Aorta (tissue), 5 donors: ENCODE data around the gene SMAD4. TPM values are rescaled to one million over a fixed set of nuclear protein-coding genes. Genes with fewer than 3 reads are reported as not detected.

Experiments
- ATAC-seq: fragments of 200-7000 bp; cut with Tn5 transposase; one replicate; pipeline ENCODE4 v1.9.1; 2022; ENCODE audit warnings: moderate library complexity; ENCODE audit not compliant: low FRiP score
- DNase-seq, 2 donors: peaks; one replicate each; pipeline ENCODE4 v3.0.0-alpha.2; 2020
- H3K27ac ChIP-seq, 2 donors: one replicate each; pipeline ENCODE4 v1.5.1; 2013; ENCODE audit warnings: low read length in 2 of 2, mild to moderate bottlenecking in 2 of 2, moderate library complexity in 2 of 2, control low read depth in 1 of 2, inconsistent platforms in 1 of 2, low read depth in 1 of 2
- H3K27me3 ChIP-seq, 2 donors: one replicate each; pipeline ENCODE4 v1.6.1; 2013; ENCODE audit warnings: control low read depth in 1 of 2, low read length in 1 of 2, mild to moderate bottlenecking in 1 of 2, moderate library complexity in 1 of 2; ENCODE audit not compliant: insufficient read depth in 2 of 2, control insufficient read depth in 1 of 2
- H3K36me3 ChIP-seq, 2 donors: one replicate each; pipeline ENCODE4 v1.6.1; 2013; ENCODE audit warnings: control low read depth in 1 of 2, low read length in 1 of 2, mild to moderate bottlenecking in 1 of 2; ENCODE audit not compliant: insufficient read depth in 2 of 2, control insufficient read depth in 1 of 2
- H3K4me1 ChIP-seq, 2 donors: one replicate each; pipeline ENCODE4 v1.6.1; 2013; ENCODE audit warnings: low read length in 2 of 2, control low read depth in 1 of 2, mild to moderate bottlenecking in 1 of 2, moderate library complexity in 1 of 2; ENCODE audit not compliant: insufficient read depth in 2 of 2, control insufficient read depth in 1 of 2
- H3K4me3 ChIP-seq, 2 donors: one replicate each; pipeline ENCODE4 v1.5.1; 2013; ENCODE audit warnings: low read length in 2 of 2, control low read depth in 1 of 2, mild to moderate bottlenecking in 1 of 2
- H3K9me3 ChIP-seq: one replicate; pipeline ENCODE4 v1.6.1; 2013; ENCODE audit warnings: mild to moderate bottlenecking, low read length; ENCODE audit not compliant: control insufficient read depth
- WGBS, 2 donors: extraction: QIAGEN DNeasy Blood & Tissue Kit; methylation state at CpG; one replicate each; pipeline ENCODE4 v1.1.7; 2013; 5-methylcytosine and 5-hydroxymethylcytosine counted together
- intact Hi-C, 2 donors: fragments of 100-400 bp; cut with DNase I; formaldehyde crosslinking; loops; one replicate each; pipeline versions ENCODE4 v1.14.2 to v1.15.0; 2022
- polyA plus RNA-seq, 2 donors: library from polyadenylated mRNA; stranded (reverse); fragments of 200-250 nt; gene quantifications; one replicate each; pipeline ENCODE4 v1.2.3, GENCODE V29; 2013
- total RNA-seq, 2 donors: library from RNA; stranded (reverse); fragmentation: NEBNext Ultra II Directional; extraction: Animal tissue kit (Norgen Biotek cat#: 25700); gene quantifications; one replicate each; pipeline ENCODE4 v1.2.1, GENCODE V29; 2021
- donor health status: healthy with polysubstance abuse.
- donor health status: Bipolar disorder and iron deficiency.
- donor health status: DM: no; HTN: no; CAD: no.
- donor health status: DM: no; HTN: no; CAD: no.
- donor health status: DM: yes; HTN: yes; CAD: no.

The SMAD4 gene
- total and polyA plus RNA-seq, 4 donors: 26.9 to 136 (median 72.4) TPM

DNA sequence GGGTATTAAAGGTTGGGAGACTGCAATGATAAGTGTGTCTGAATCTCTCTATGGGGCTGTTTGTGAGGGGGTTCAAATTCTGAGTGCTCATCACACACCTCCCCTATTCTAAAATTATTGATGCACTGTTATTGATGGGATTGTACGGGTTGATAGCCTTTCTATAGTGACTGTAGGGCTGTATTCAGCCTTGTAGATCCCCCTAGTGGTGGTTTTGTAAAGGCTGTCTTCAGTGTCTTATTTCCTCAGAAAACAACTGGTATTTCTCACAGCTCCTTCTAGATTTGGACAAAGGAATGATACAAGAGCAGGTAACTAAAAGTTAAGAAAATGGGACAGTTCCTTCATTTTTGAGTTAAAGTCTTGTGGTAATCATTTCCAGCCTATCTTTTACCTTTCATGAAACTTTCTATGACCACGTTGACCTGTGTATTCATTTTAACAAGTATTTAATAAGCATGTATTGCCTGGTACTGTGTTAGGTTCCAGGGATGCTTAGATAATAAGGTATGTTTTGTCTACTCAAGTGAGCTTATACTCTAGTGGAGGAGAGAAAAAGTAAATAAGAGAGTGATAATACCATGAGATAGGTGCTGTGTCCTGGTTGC, 21.2 kb downstream of the SMAD4 start:
- Histone ChIP-seq H3K27ac (no peak overlapping the region), H3K27me3 (no peaks in the 10 kb centered on the region), H3K36me3 (no peaks in the 10 kb centered on the region), H3K4me1 (no peaks in the 10 kb centered on the region), H3K4me3 (no peak overlapping the region), H3K9me3 (no peaks in the 10 kb centered on the region)
- intact Hi-C loops: loop anchor here (5.0 to 10.0 kb wide), 2 partner anchors 84 to 226 kb away; partner anchors contain the start of genes ELAC1 (in 1 of the 2) and MRO (in 1 of the 2)
- ATAC-seq (peak; percentile 73), DNase-seq (no peak)
- 31 to 40% methylated on average over 2 of the region's 2 CpGs for WGBS, 2 donors

DNA sequence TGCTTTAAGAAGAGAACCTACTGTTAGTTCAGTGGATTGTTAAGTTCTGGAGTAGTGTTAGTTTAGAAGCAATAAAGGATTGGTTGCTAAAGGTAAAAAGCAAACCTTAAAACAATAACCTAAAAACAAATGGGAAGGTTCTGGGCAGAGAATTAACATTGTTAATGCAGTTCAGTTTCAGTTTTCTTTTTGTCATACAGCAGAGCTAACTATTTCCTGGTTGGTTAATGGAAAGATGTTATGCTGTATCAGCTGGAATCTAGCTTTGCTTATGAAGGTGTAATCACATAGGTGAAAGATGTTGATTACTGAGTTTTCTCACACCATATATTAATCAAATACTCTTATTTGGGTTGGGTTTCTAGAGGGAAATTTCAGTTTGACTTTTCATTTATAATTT, 23.8 kb downstream of the SMAD4 start:
- Histone ChIP-seq H3K4me1 (no peaks in the 10 kb centered on the region), H3K36me3 (peaks cover 0 to 3% of the 10 kb centered on the region in 2 donors), H3K9me3 (no peaks in the 10 kb centered on the region), H3K4me3 (no peak overlapping the region), H3K27ac (no peak overlapping the region), H3K27me3 (no peaks in the 10 kb centered on the region)
- DNase-seq (no peak), ATAC-seq (no peak)
- intact Hi-C loops: loop anchor here (5.0 to 10.0 kb wide), 2 partner anchors 87 to 229 kb away; partner anchors contain the start of genes ELAC1 (in 1 of the 2) and MRO (in 1 of the 2)

DNA sequence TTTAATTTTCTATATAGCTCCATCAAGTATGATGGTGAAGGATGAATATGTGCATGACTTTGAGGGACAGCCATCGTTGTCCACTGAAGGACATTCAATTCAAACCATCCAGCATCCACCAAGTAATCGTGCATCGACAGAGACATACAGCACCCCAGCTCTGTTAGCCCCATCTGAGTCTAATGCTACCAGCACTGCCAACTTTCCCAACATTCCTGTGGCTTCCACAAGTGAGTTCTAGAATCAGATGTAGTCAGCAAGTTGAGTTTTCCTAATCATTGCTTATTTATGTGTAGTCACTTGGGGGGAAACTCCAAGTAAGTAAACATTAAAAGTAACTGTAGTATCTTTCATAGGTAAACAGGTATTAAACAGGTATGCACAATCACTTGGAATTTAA, 24.8 kb downstream of the SMAD4 start:
- no peaks in the 10 kb centered on the region for H3K27me3 ChIP-seq
- DNase-seq: no peak
- intact Hi-C loops: loop anchor here (5.0 to 10.0 kb wide), 2 partner anchors 87 to 230 kb away; partner anchors contain the start of genes ELAC1 (in 1 of the 2) and MRO (in 1 of the 2)
- H3K27ac ChIP-seq: no peak overlapping the region
- H3K9me3 ChIP-seq: no peaks in the 10 kb centered on the region
- 84 to 86% methylated on average over 3 of the region's 3 CpGs for WGBS, 2 donors
- H3K4me3 ChIP-seq: no peak overlapping the region
- H3K36me3 ChIP-seq: peaks cover 0 to 3% of the 10 kb centered on the region in 2 donors
- no peaks in the 10 kb centered on the region for H3K4me1 ChIP-seq
- ATAC-seq: no peak

DNA sequence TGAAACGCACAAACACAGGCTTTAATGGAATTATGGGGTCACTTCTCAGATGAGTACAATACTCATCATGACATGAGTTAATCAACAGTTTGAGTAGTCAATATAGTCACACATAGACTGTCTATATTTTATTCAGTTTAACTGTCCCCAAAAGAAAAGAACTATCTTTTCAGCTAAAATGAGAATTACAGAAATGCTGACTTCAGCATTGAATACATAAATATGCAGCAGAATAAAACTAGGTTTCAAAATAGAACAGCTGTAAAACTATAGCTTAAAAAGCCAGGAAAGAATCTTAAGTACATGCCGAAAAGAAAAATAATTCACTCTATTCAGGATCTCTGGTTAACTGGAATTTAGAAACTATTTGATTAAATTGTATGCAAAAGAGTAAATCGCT, 30.0 kb downstream of the SMAD4 start:
- intact Hi-C loops: loop anchor here in 1 of 2 donors (10.0 kb wide), 1 partner anchor 235 kb away; the partner anchor contains the start of gene MRO
- Histone ChIP-seq H3K36me3 (peaks cover 0 to 3% of the 10 kb centered on the region in 2 donors), H3K27ac (no peak overlapping the region), H3K27me3 (no peaks in the 10 kb centered on the region), H3K9me3 (no peaks in the 10 kb centered on the region), H3K4me3 (no peak overlapping the region), H3K4me1 (no peaks in the 10 kb centered on the region)
- WGBS, 2 donors: 83 to 84% methylated on average over 3 of the region's 3 CpGs
- ATAC-seq: no peak
- DNase-seq: no peak

DNA sequence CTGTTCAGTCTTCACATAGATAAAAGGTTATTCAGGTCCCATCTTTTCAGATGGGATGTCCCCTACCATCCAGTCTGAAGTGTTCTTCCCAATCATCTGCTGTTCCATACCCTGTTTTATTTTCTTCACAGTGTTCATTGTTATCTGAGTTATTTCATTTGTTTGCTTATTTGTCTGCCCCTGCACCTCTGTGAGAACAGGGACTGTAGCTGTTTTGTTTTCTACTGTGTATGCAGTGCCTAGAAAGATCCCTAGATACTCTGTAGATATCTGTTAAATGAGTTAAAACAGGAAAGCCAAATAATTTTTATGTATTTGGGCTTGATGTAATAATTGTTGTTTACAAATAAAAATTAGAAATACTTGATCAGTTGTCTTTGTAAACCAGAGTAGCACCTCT, 34.2 kb downstream of the SMAD4 start:
- Histone ChIP-seq H3K27ac (no peak overlapping the region), H3K4me3 (no peak overlapping the region), H3K4me1 (no peaks in the 10 kb centered on the region), H3K9me3 (no peaks in the 10 kb centered on the region), H3K36me3 (peaks cover 0 to 2% of the 10 kb centered on the region in 2 donors), H3K27me3 (no peaks in the 10 kb centered on the region)
- intact Hi-C loops: no loop called here
- ATAC-seq: no peak
- no peak for DNase-seq

DNA sequence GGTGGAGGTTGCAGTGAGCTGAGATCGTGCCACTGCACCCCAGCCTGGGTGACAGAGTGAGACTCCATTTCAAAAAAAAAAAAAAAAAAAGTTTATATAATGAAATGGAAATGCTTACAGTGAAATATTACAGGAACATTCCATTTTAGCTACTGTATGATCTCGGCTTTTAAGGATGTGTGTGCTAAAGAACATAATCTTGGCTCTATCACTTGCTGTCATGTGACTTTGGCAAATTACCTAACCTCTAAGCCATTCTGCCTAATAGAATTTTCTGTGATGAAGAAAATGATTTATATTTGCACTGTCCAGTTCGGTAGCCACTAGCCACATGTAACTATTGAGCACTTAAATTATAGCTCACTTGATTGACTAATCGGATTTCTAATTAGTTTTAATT, 36.3 kb downstream of the SMAD4 start:
- 57 to 63% methylated on average over 4 of the region's 4 CpGs for WGBS, 2 donors
- no peaks in the 10 kb centered on the region for H3K9me3 ChIP-seq
- no peak overlapping the region for H3K4me3 ChIP-seq
- H3K4me1 ChIP-seq: peaks cover 0 to 2% of the 10 kb centered on the region in 2 donors
- H3K36me3 ChIP-seq: peaks cover 2 to 3% of the 10 kb centered on the region in 2 donors
- ATAC-seq (no peak), DNase-seq (no peak)
- intact Hi-C loops: no loop called here
- H3K27me3 ChIP-seq: no peaks in the 10 kb centered on the region
- H3K27ac ChIP-seq: no peak overlapping the region

DNA sequence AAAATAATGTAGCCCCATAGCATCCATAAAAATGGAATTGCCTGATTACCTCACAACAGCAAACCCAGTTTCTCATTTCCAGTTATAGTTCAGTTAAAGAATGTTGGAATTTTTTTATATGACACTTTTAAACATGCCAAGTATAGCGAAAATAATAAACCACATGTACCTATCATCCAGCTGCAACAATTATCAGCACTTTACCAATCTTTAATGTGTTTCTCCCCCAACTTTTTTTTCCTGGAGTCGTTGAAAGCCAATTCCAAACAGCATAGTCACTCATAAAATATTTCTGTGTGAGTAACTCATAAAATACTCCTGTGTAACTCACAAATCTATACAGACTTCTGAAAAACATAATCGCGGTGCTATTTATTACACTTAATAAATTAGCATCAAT, 38.1 kb downstream of the SMAD4 start:
- intact Hi-C loops: no loop called here
- no peak for DNase-seq
- Histone ChIP-seq H3K36me3 (peaks cover 2 to 3% of the 10 kb centered on the region in 2 donors), H3K27me3 (no peaks in the 10 kb centered on the region), H3K9me3 (no peaks in the 10 kb centered on the region), H3K4me3 (no peak overlapping the region), H3K27ac (no peak overlapping the region), H3K4me1 (peaks cover 0 to 2% of the 10 kb centered on the region in 2 donors)
- WGBS, 2 donors: 41 to 51% methylated on average over 4 of the region's 4 CpGs
- ATAC-seq: no peak

DNA sequence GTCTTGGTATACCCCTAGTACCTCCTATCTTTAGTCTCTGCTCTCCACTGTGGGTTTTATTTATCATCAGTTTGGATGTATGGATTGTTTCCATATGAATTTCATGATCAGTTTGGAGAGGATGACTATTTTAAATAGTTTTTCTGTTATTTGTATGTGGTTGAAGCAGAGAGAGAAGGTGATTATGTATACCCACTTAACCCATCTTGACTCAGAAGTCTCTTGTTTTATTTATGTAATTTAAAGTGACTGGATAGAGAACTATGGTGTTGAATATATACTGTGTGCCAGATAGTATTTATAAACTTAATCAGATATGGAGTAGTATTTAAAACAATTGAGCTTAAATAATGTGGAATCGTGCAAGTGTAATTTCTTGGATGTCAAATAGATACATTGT, 39.9 kb downstream of the SMAD4 start:
- intact Hi-C loops: no loop called here
- Histone ChIP-seq H3K27ac (no peak overlapping the region), H3K4me3 (no peak overlapping the region), H3K4me1 (peaks cover 0 to 2% of the 10 kb centered on the region in 2 donors), H3K36me3 (peaks cover 2 to 3% of the 10 kb centered on the region in 2 donors), H3K9me3 (no peaks in the 10 kb centered on the region), H3K27me3 (no peaks in the 10 kb centered on the region)
- ATAC-seq (no peak), DNase-seq (no peak)
- 75 to 81% methylated on average over 1 of the region's 1 CpG for WGBS, 2 donors

DNA sequence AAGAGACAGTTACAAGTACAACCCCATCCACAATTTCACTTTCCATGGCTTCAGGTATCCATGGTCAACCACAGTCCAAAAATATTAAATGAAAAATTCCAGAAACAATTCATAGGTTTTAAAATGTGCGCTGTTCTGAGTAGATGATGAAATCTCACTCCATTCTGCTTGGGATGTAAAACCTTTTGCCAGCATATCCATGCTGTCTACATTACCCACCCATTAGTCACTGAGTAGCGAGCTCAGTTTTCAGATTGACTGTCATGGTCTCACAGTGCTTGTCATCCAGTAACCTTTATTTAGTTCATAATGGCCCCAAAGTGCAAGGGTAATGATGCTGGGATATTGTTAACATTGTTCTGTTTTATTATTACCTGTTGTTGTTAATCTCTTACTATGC, 40.5 kb downstream of the SMAD4 start:
- peaks cover 0 to 3% of the 10 kb centered on the region in 2 donors for H3K36me3 ChIP-seq
- no peaks in the 10 kb centered on the region for H3K9me3 ChIP-seq
- peaks cover 0 to 2% of the 10 kb centered on the region in 2 donors for H3K4me1 ChIP-seq
- WGBS, 2 donors: 83 to 89% methylated on average over 2 of the region's 2 CpGs
- intact Hi-C loops: no loop called here
- DNase-seq (no peak), ATAC-seq (no peak)
- no peak overlapping the region for H3K27ac ChIP-seq
- no peak overlapping the region for H3K4me3 ChIP-seq
- H3K27me3 ChIP-seq: no peaks in the 10 kb centered on the region
